ENCODE results near the gene ZBTB7C. TPM values are rescaled to one million over a fixed set of nuclear protein-coding genes. Genes with fewer than 3 reads are reported as not detected.

ZBTB7C gene
- total RNA-seq, 1 donor from 2014 or later, result 0.67 TPM

GRCh38 chr18:48203961-48204666, 205.1 kb downstream of the ZBTB7C start:
- TF ChIP-seq CTCF (IDR thresholded peaks at IDR 0.05; ENCODE audit: unreplicated experiment), result no peak
- peaks cover 9% of the 10 kb centered on the region for H3K4me1 Mint-ChIP-seq (ENCODE audit: unreplicated experiment)
- DNase-seq (ENCODE audit: low spot score), result no peak
- H3K27ac Mint-ChIP-seq (ENCODE audit: unreplicated experiment), result no peak overlapping the region
- no peaks in the 10 kb centered on the region for H3K36me3 Mint-ChIP-seq (ENCODE audit: low read depth, unreplicated experiment)
- H3K27me3 Mint-ChIP-seq (ENCODE audit: unreplicated experiment), result peaks cover 1% of the 10 kb centered on the region
- H3K9me3 Mint-ChIP-seq (ENCODE audit: unreplicated experiment), result no peaks in the 10 kb centered on the region
- H3K4me3 Mint-ChIP-seq (ENCODE audit: unreplicated experiment), result no peak overlapping the region

GRCh38 chr18:48203288-48203945, 205.8 kb downstream of the ZBTB7C start:
- peaks cover 14% of the 10 kb centered on the region for H3K4me1 Mint-ChIP-seq (ENCODE audit: unreplicated experiment)

GRCh38 chr18:48202350-48203260, 206.6 kb downstream of the ZBTB7C start:
- Mint-ChIP-seq H3K4me1 (ENCODE audit: unreplicated experiment) (peaks cover 20% of the 10 kb centered on the region), H3K36me3 (ENCODE audit: low read depth, unreplicated experiment) (no peaks in the 10 kb centered on the region), H3K4me3 (ENCODE audit: unreplicated experiment) (no peak overlapping the region), H3K9me3 (ENCODE audit: unreplicated experiment) (no peaks in the 10 kb centered on the region), H3K27me3 (ENCODE audit: unreplicated experiment) (no peaks in the 10 kb centered on the region), H3K27ac (ENCODE audit: unreplicated experiment) (no peak overlapping the region)
- TF ChIP-seq CTCF (IDR thresholded peaks at IDR 0.05; ENCODE audit: unreplicated experiment), result no peak
- DNase-seq (ENCODE audit: low spot score), result no peak

More at GRCh38 chr18:48203288-48203945, 205.8 kb downstream of the ZBTB7C start:
- no peaks in the 10 kb centered on the region for H3K36me3 Mint-ChIP-seq (ENCODE audit: low read depth, unreplicated experiment)
- H3K27ac Mint-ChIP-seq (ENCODE audit: unreplicated experiment), result no peak overlapping the region
- no peak for TF ChIP-seq CTCF (IDR thresholded peaks at IDR 0.05; ENCODE audit: unreplicated experiment)
- no peaks in the 10 kb centered on the region for H3K27me3 Mint-ChIP-seq (ENCODE audit: unreplicated experiment)
- no peaks in the 10 kb centered on the region for H3K9me3 Mint-ChIP-seq (ENCODE audit: unreplicated experiment)
- H3K4me3 Mint-ChIP-seq (ENCODE audit: unreplicated experiment), result no peak overlapping the region
- DNase-seq (ENCODE audit: low spot score), result no peak

- Mint-ChIP-seq H3K4me3 (ENCODE audit: unreplicated experiment) (no peak overlapping the region), H3K27me3 (ENCODE audit: unreplicated experiment) (no peaks in the 10 kb centered on the region), H3K36me3 (ENCODE audit: low read depth, unreplicated experiment) (no peaks in the 10 kb centered on the region), H3K4me1 (ENCODE audit: unreplicated experiment) (peaks cover 20% of the 10 kb centered on the region), H3K9me3 (ENCODE audit: unreplicated experiment) (no peaks in the 10 kb centered on the region), H3K27ac (ENCODE audit: unreplicated experiment) (no peak overlapping the region)
- TF ChIP-seq CTCF (IDR thresholded peaks at IDR 0.05; ENCODE audit: unreplicated experiment), result no peak
- no peak for DNase-seq (ENCODE audit: low spot score)
Measured at GRCh38 chr18:48202006-48202348, 207.2 kb downstream of the ZBTB7C start.

Measured in endothelial cell (in vitro differentiated cells).